Adrenal gland (tissue), 12 donors: Measurements from ENCODE around the gene CDK9. TPM values are rescaled to one million over a fixed set of nuclear protein-coding genes. Genes with fewer than 3 reads are reported as not detected.

ENCODE experiments used
- DNase-seq, 7 donors: peaks; one replicate each; pipeline ENCODE4 v3.0.0-alpha.2; 2019 to 2020
- H3K27ac ChIP-seq, 5 donors: fragments of 200-600 bp; sonication (generic) in 4 of 5; 1 replicate in 3 of 5; 2 replicates in 2 of 5; pipeline versions ENCODE4 v1.5.1 to v1.8.0; 2016 to 2020; ENCODE audit warnings: mild to moderate bottlenecking in 1 of 5
- H3K27me3 ChIP-seq: fragments of 200-600 bp; 2 replicates; pipeline ENCODE4 v1.8.0; 2021
- H3K36me3 ChIP-seq, 2 donors: fragments of 200-600 bp; replicated peaks in 1 of 2; 1 replicate in 1 of 2; 2 replicates in 1 of 2; pipeline versions ENCODE4 v1.5.1 to v1.8.0; 2018 to 2022
- H3K4me1 ChIP-seq, 2 donors: fragments of 200-600 bp; replicated peaks in 1 of 2; 1 replicate in 1 of 2; 2 replicates in 1 of 2; pipeline versions ENCODE4 v1.5.1 to v1.8.0; 2018 to 2021
- H3K4me3 ChIP-seq, 4 donors: fragments of 200-600 bp; sonication (generic) in 3 of 4; one replicate each; pipeline ENCODE4 v1.5.1; 2016 to 2018
- H3K9me3 ChIP-seq, 3 donors: fragments of 200-600 bp; sonication (generic) in 1 of 3; replicated peaks in 1 of 3; 1 replicate in 2 of 3; 2 replicates in 1 of 3; pipeline versions ENCODE4 v1.5.1 to v1.8.0; 2016 to 2021
- CTCF ChIP-seq, 6 experiments: fragments of 450-650 bp in 4 of 6; fragments of 200-600 bp in 2 of 6; sonication (generic) in 1 of 6; IDR thresholded peaks; 1 replicate in 5 of 6; 2 replicates in 1 of 6; pipeline versions ENCODE4 v1.5.1 to v1.8.0; 2016 to 2021; ENCODE audit warnings: antibody characterized with exemption in 6 of 6, mild to moderate bottlenecking in 2 of 6, moderate library complexity in 1 of 6
- POLR2A ChIP-seq, 2 donors: fragments of 450-650 bp; IDR thresholded peaks; one replicate each; pipeline ENCODE4 v1.6.1; 2017; ENCODE audit warnings: antibody characterized with exemption in 2 of 2, mild to moderate bottlenecking in 2 of 2, moderate library complexity in 1 of 2
- WGBS, 4 donors: extraction: QIAGEN DNeasy Blood & Tissue Kit in 2 of 4; methylation state at CpG; one replicate each; pipeline versions ENCODE4 v1.1.5 to v1.1.7; 2013 to 2017; 5-methylcytosine and 5-hydroxymethylcytosine counted together
- intact Hi-C, 2 donors: fragments of 100-400 bp; cut with DNase I; formaldehyde crosslinking; loops; one replicate each; pipeline versions ENCODE4 v1.14.1 to v1.15.0; 2022 to 2023
- polyA plus RNA-seq, 3 donors: library from polyadenylated mRNA; stranded (reverse); fragments of 200-250 nt in 2 of 3; fragments of 350-450 nt in 1 of 3; fragmentation: Illumina TruSeq in 1 of 3; extraction: RNeasy Lipid Tissue Mini Kit (QIAGEN cat#74804) in 1 of 3; gene quantifications; one replicate each; pipeline ENCODE4 v1.2.3, GENCODE V29; 2013 to 2014
- total RNA-seq, 9 donors: library from RNA; depleted of rRNA in 4 of 9; stranded (reverse); fragments of >200 nt in 4 of 9; fragments of 120-200 nt in 1 of 9; fragmentation: NEBNext Ultra II Directional in 1 of 9; extraction: Animal tissue kit (Norgen Biotek cat#: 25700) in 1 of 9; gene quantifications; one replicate each; pipeline versions ENCODE4 v1.1.0 to v1.2.4, GENCODE V29; 2013 to 2023
- donor health status: healthy with polysubstance abuse.
- donor health status: Bipolar disorder and iron deficiency.
- donor health status: DM: yes; HTN: yes; CAD: no.
- donor health status: DM: no; HTN: no; CAD: no.
- donor health status: DM: no; HTN: no; CAD: no.
- donor health status: DM: yes; HTN: yes; CAD: no.

The CDK9 gene
- total and polyA plus RNA-seq, 12 donors, result 41.0 to 238 (median 117) TPM

GRCh38 chr9:127812936-127813675 lies 27.3 kb downstream of the CDK9 start:
- peak in 1 of 7 donors; percentile 15 for DNase-seq
- H3K27me3 ChIP-seq, result no peaks in the 10 kb centered on the region
- H3K36me3 ChIP-seq, result peaks cover 0 to 85% of the 10 kb centered on the region in 2 donors
- no peak overlapping the region for H3K27ac ChIP-seq
- 82 to 91% (median 89%) methylated on average over 6 to 19 of the region's 19 CpGs for WGBS, 4 donors
- H3K9me3 ChIP-seq, result no peaks in the 10 kb centered on the region
- TF ChIP-seq CTCF (IDR thresholded peaks at IDR 0.05), result no peak
- no peak for TF ChIP-seq POLR2A (IDR thresholded peaks at IDR 0.05)
- intact Hi-C loops, result no loop called here
- peaks cover 0 to 30% of the 10 kb centered on the region in 2 donors for H3K4me1 ChIP-seq
- no peak overlapping the region for H3K4me3 ChIP-seq

GRCh38 chr9:127813686-127814226 lies 27.9 kb downstream of the CDK9 start:
- H3K4me3 ChIP-seq, result no peak overlapping the region
- DNase-seq, result peak in 1 of 7 donors; percentile 28
- H3K27ac ChIP-seq, result peak overlapping the region in 1 of 5 donors; percentile 16
- H3K9me3 ChIP-seq, result no peaks in the 10 kb centered on the region
- no peaks in the 10 kb centered on the region for H3K27me3 ChIP-seq
- TF ChIP-seq CTCF (IDR thresholded peaks at IDR 0.05), result no peak
- no peak for TF ChIP-seq POLR2A (IDR thresholded peaks at IDR 0.05)
- peaks cover 0 to 24% of the 10 kb centered on the region in 2 donors for H3K4me1 ChIP-seq
- intact Hi-C loops, result no loop called here
- 51 to 74% (median 63%) methylated on average over 7 to 9 of the region's 9 CpGs for WGBS, 4 donors
- H3K36me3 ChIP-seq, result peaks cover 0 to 84% of the 10 kb centered on the region in 2 donors

- no peak for TF ChIP-seq POLR2A (IDR thresholded peaks at IDR 0.05)
- no peak for TF ChIP-seq CTCF (IDR thresholded peaks at IDR 0.05)
- H3K27ac ChIP-seq, result peak overlapping the region in 1 of 5 donors; percentile 22
- intact Hi-C loops, result no loop called here
- DNase-seq, result peak in 1 of 7 donors; percentile 16
- H3K36me3 ChIP-seq, result peaks cover 0 to 91% of the 10 kb centered on the region in 2 donors
- no peaks in the 10 kb centered on the region for H3K9me3 ChIP-seq
- no peak overlapping the region for H3K4me3 ChIP-seq
- WGBS, 4 donors, result 85 to 97% (median 88%) methylated on average over 5 to 11 of the region's 11 CpGs
- peaks cover 0 to 15% of the 10 kb centered on the region in 2 donors for H3K4me1 ChIP-seq
- H3K27me3 ChIP-seq, result no peaks in the 10 kb centered on the region
Measured at GRCh38 chr9:127814619-127815511, 29.0 kb downstream of the CDK9 start.
